ENCODE results near the gene ABCC6. TPM values are rescaled to one million over a fixed set of nuclear protein-coding genes. Genes with fewer than 3 reads are reported as not detected.
"Not testable (repeated sequence)": the region's sequence is repeated elsewhere in the genome, so short reads cannot be mapped to it uniquely, and the experiment has no call there.

Gene ABCC6
- total RNA-seq, 1 donor from 2014 or later = 0.53 TPM

GRCh38 chr16:16207787-16208334, 15.4 kb downstream of the ABCC6 start:
- DNase-seq (ENCODE audit: low spot score in 2 of 2) = peak in 1 of 2 donors; percentile 42
- H3K9me3 ChIP-seq; intact Hi-C loops (cut with DNase I); H3K27ac ChIP-seq; H3K4me3 ChIP-seq; H3K36me3 ChIP-seq; H3K4me1 ChIP-seq; H3K27me3 ChIP-seq: not testable (repeated sequence)

GRCh38 chr16:16207097-16207786, 16.1 kb downstream of the ABCC6 start:
- H3K9me3 ChIP-seq; H3K27me3 ChIP-seq; intact Hi-C loops (cut with DNase I); H3K4me1 ChIP-seq; H3K36me3 ChIP-seq; H3K4me3 ChIP-seq; H3K27ac ChIP-seq: not testable (repeated sequence)
- DNase-seq (ENCODE audit: low spot score in 2 of 2) = peak in 1 of 2 donors; percentile 21

GRCh38 chr16:16205864-16206263, 17.4 kb downstream of the ABCC6 start:
- H3K36me3 ChIP-seq; H3K27ac ChIP-seq; H3K4me3 ChIP-seq; H3K27me3 ChIP-seq; H3K4me1 ChIP-seq; H3K9me3 ChIP-seq; DNase-seq (ENCODE audit: low spot score in 2 of 2); intact Hi-C loops (cut with DNase I): not testable (repeated sequence)

DNA sequence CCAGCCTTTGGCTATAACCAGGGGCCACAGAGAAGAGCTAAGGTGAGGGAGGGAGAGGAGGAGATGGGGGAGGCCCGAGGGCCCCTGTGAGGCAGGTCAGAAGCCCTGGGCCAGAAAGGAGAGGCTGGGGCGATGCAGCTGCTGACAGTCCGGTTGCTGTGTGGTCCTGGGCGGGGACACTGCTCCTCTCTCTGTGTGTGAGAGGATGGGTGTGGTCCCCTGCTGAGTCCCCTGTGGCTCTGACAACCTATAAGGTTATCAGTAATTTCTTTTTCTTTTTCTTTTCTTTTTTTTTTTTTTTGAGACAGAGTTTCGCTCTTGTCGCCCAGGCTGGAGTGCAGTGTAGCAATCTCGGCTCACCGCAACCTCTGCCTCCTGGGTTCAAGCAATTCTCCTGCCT, 18.7 kb downstream of the ABCC6 start:
- DNase-seq (ENCODE audit: low spot score in 2 of 2) = peak in 1 of 2 donors; percentile 8
- intact Hi-C loops (cut with DNase I) = not testable (repeated sequence)

GRCh38 chr16:16203494-16203893, 19.8 kb downstream of the ABCC6 start:
- H3K4me1 ChIP-seq; DNase-seq (ENCODE audit: low spot score in 2 of 2); H3K27me3 ChIP-seq; H3K36me3 ChIP-seq; H3K27ac ChIP-seq; H3K4me3 ChIP-seq; intact Hi-C loops (cut with DNase I); H3K9me3 ChIP-seq: not testable (repeated sequence)

More for the DNA sequence above, 18.7 kb downstream of the ABCC6 start:
- not testable (repeated sequence) for H3K27me3 ChIP-seq, H3K36me3 ChIP-seq, H3K9me3 ChIP-seq, H3K4me3 ChIP-seq, H3K4me1 ChIP-seq, H3K27ac ChIP-seq

DNA sequence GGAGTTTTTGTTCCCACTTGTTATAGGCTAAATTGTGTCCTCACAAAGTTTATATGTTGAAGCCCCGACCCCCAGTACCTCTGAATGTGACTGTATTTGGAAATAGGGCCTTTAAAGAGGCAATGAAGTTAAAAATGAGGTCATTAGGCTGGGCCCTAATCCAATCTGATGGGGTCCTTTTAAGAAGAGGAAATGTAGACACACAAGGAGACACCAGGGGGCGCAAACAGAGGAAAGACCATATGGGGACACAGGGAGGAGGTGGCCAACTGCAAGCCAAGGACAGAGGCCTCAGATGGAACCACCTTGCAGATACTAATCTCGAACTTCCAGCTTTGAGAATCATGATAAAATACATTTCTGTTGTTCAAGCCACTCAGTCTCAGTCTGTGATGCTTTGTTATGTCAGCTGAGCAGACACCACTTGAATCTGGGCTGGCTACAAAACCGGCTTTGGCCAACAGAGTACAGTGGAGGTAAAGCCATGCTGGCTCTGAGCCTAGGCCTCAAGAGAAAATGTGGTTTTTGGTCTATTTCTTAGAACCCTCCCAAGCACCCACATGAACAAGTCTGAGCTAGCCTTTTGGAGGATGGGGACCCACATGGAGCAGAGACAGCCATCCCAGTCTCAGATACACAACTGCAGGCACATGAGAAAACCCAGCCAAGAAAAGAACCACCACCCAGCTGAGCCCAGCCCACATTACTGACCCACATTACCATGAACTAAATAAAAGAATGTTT, 20.7 kb downstream of the ABCC6 start:
- H3K27ac ChIP-seq; H3K27me3 ChIP-seq; H3K9me3 ChIP-seq; H3K36me3 ChIP-seq; H3K4me1 ChIP-seq; H3K4me3 ChIP-seq; intact Hi-C loops (cut with DNase I): not testable (repeated sequence)
- TF ChIP-seq CTCF (IDR thresholded peaks at IDR 0.05) = peak in 1 of 3 experiments; percentile 17
- peak in 1 of 2 donors; percentile 72 for DNase-seq (ENCODE audit: low spot score in 2 of 2)

DNA sequence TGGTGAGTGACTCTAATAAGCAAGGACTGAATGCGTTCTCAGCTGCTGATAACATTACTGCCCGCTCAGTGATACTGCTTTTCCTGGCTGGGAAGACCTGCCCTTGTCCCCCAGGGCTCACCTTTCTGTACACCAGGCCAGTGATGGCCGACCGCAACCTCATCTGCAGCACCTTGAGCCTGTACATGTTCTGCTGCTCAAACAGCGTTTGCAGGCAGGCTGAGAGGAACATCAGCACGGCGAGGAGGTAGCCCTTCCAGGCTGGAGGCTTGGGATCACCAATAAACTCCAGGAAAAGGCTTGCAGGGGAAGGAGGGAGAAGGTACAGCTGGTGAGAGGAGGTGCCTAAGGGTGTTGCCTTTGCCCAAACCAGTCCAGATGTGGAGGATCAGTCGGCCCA, 21.4 kb downstream of the ABCC6 start:
- H3K36me3 ChIP-seq; H3K4me3 ChIP-seq; H3K4me1 ChIP-seq; intact Hi-C loops (cut with DNase I); H3K27ac ChIP-seq; H3K27me3 ChIP-seq; DNase-seq (ENCODE audit: low spot score in 2 of 2); H3K9me3 ChIP-seq: not testable (repeated sequence)

GRCh38 chr16:16200391-16200790, 22.9 kb downstream of the ABCC6 start:
- H3K4me1 ChIP-seq; H3K27ac ChIP-seq; DNase-seq (ENCODE audit: low spot score in 2 of 2): not testable (repeated sequence)

DNA sequence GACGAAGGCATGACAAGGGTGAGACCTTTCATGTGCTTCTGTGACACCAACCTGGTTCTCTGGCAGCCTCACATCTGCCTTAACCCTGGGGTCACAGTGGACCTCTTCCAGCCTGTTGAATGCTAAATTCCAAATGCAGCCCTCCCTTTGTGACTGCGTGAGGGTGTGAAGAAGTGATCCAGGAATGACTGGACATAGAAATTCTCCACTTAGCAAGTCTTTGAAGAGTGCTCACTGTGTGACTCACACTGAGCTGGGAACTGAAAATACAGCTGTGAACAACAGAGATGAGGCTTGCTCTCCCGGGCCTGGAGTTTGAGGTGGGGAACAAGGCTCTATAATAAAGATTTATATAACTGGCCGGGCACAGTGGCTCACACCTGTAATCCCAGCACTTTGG, 23.9 kb downstream of the ABCC6 start:
- H3K4me3 ChIP-seq; H3K9me3 ChIP-seq; H3K27ac ChIP-seq; H3K36me3 ChIP-seq; intact Hi-C loops (cut with DNase I); DNase-seq (ENCODE audit: low spot score in 2 of 2); H3K4me1 ChIP-seq; H3K27me3 ChIP-seq: not testable (repeated sequence)

More at GRCh38 chr16:16200391-16200790, 22.9 kb downstream of the ABCC6 start:
- intact Hi-C loops (cut with DNase I); H3K36me3 ChIP-seq; H3K9me3 ChIP-seq; H3K27me3 ChIP-seq; H3K4me3 ChIP-seq: not testable (repeated sequence)
